HL-60 (cell line): ENCODE data around the gene PSAT1.

Source experiments
- DNase-seq, 2 experiments: peaks; one replicate each; pipeline ENCODE4 v3.0.0-alpha.2; 2010 to 2020; ENCODE audit warnings: low read depth in 1 of 2, low spot score in 1 of 2
- H3K27ac ChIP-seq: fragments of 250-450 bp; sonication (Bioruptor Pico); replicated peaks from 2 replicates; pipeline ENCODE4 v1.5.1; 2020; ENCODE audit warnings: mild to moderate bottlenecking, moderate library complexity
- H3K27me3 ChIP-seq: fragments of 250-450 bp; sonication (Bioruptor Pico); 2 replicates; pipeline ENCODE4 v1.5.1; 2021; ENCODE audit warnings: mild to moderate bottlenecking, moderate library complexity; ENCODE audit not compliant: insufficient read depth, poor library complexity, severe bottlenecking
- H3K4me3 ChIP-seq: replicated peaks from 2 replicates; pipeline ENCODE4 v1.5.1; 2011; ENCODE audit warnings: mild to moderate bottlenecking, control low read depth, low read length; ENCODE audit not compliant: insufficient read depth
- GABPA ChIP-seq: IDR thresholded peaks from 2 replicates; pipeline ENCODE4 v1.6.1; 2012; ENCODE audit warnings: low read depth
- POLR2AphosphoS5 ChIP-seq: IDR thresholded peaks from 2 replicates; pipeline ENCODE4 v1.6.1; 2012; ENCODE audit warnings: low read depth
- SPI1 ChIP-seq: IDR thresholded peaks from 2 replicates; pipeline ENCODE4 v1.6.1; 2012; ENCODE audit warnings: low read depth, mild to moderate bottlenecking, borderline replicate concordance
- TF ChIP-seq, protein P1 (sequence below): IDR thresholded peaks from one replicate; pipeline ENCODE4 v1.5.1; 2011; ENCODE audit warnings: low read length, control low read depth, inconsistent platforms; ENCODE audit not compliant: insufficient read depth
- TF ChIP-seq, protein P2 (sequence below): IDR thresholded peaks from 2 replicates; pipeline ENCODE4 v1.6.1; 2012; ENCODE audit warnings: low read depth; ENCODE audit not compliant: insufficient replicate concordance

PSAT1 gene

GRCh38 chr9:78354324-78354973 is 57.5 kb downstream of the PSAT1 start:
- H3K4me3 ChIP-seq: no peak overlapping the region
- no peak for TF ChIP-seq SPI1
- no peak overlapping the region for H3K27ac ChIP-seq
- no peak for DNase-seq
- no peaks in the 10 kb centered on the region for H3K27me3 ChIP-seq

GRCh38 chr9:78354989-78355388 is 58.1 kb downstream of the PSAT1 start:
- Histone ChIP-seq H3K4me3 (no peak overlapping the region), H3K27me3 (no peaks in the 10 kb centered on the region), H3K27ac (no peak overlapping the region)
- DNase-seq: no peak
- TF ChIP-seq, protein P1, sequence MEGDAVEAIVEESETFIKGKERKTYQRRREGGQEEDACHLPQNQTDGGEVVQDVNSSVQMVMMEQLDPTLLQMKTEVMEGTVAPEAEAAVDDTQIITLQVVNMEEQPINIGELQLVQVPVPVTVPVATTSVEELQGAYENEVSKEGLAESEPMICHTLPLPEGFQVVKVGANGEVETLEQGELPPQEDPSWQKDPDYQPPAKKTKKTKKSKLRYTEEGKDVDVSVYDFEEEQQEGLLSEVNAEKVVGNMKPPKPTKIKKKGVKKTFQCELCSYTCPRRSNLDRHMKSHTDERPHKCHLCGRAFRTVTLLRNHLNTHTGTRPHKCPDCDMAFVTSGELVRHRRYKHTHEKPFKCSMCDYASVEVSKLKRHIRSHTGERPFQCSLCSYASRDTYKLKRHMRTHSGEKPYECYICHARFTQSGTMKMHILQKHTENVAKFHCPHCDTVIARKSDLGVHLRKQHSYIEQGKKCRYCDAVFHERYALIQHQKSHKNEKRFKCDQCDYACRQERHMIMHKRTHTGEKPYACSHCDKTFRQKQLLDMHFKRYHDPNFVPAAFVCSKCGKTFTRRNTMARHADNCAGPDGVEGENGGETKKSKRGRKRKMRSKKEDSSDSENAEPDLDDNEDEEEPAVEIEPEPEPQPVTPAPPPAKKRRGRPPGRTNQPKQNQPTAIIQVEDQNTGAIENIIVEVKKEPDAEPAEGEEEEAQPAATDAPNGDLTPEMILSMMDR: no peak
- TF ChIP-seq SPI1 (no peak), GABPA (no peak), POLR2AphosphoS5 (no peak)
- TF ChIP-seq, protein P2, sequence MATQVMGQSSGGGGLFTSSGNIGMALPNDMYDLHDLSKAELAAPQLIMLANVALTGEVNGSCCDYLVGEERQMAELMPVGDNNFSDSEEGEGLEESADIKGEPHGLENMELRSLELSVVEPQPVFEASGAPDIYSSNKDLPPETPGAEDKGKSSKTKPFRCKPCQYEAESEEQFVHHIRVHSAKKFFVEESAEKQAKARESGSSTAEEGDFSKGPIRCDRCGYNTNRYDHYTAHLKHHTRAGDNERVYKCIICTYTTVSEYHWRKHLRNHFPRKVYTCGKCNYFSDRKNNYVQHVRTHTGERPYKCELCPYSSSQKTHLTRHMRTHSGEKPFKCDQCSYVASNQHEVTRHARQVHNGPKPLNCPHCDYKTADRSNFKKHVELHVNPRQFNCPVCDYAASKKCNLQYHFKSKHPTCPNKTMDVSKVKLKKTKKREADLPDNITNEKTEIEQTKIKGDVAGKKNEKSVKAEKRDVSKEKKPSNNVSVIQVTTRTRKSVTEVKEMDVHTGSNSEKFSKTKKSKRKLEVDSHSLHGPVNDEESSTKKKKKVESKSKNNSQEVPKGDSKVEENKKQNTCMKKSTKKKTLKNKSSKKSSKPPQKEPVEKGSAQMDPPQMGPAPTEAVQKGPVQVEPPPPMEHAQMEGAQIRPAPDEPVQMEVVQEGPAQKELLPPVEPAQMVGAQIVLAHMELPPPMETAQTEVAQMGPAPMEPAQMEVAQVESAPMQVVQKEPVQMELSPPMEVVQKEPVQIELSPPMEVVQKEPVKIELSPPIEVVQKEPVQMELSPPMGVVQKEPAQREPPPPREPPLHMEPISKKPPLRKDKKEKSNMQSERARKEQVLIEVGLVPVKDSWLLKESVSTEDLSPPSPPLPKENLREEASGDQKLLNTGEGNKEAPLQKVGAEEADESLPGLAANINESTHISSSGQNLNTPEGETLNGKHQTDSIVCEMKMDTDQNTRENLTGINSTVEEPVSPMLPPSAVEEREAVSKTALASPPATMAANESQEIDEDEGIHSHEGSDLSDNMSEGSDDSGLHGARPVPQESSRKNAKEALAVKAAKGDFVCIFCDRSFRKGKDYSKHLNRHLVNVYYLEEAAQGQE: no peak

DNA sequence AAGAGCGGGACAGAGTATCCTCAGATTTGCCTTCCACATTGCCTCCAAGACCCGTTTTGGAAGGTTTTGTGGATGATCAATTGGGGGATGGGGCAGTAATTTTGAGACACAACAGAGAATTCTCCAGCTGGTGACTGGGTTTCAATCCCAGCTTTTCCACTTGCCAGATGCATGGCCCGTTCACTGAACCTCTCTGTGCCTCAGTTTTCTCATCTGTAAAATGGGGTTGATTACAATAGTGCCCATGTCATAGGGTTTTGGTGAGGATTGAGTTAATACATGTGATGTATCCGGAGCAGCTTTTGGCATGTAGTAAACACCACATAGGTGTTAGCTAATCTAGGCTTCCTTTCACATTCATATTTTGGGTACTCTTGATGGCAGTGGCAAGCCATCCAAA is 59.7 kb downstream of the PSAT1 start:
- DNase-seq: no peak
- H3K27me3 ChIP-seq: no peaks in the 10 kb centered on the region
- TF ChIP-seq GABPA (no peak), POLR2AphosphoS5 (no peak), SPI1 (no peak)
- TF ChIP-seq, protein P1: no peak
- TF ChIP-seq, protein P2: no peak

GRCh38 chr9:78357165-78357873 is 60.4 kb downstream of the PSAT1 start:
- Histone ChIP-seq H3K27me3 (no peaks in the 10 kb centered on the region), H3K27ac (no peak overlapping the region), H3K4me3 (no peak overlapping the region)
- TF ChIP-seq POLR2AphosphoS5: no peak
- TF ChIP-seq GABPA: no peak
- TF ChIP-seq, protein P1: no peak
- no peak for TF ChIP-seq SPI1
- no peak for DNase-seq

More for the DNA sequence above, 59.7 kb downstream of the PSAT1 start:
- Histone ChIP-seq H3K27ac (no peak overlapping the region), H3K4me3 (no peak overlapping the region)
